GM23338 (cell line): ENCODE results near the gene LENG9. TPM values are rescaled to one million over a fixed set of nuclear protein-coding genes. Genes with fewer than 3 reads are reported as not detected.
"Not testable (repeated sequence)": the region's sequence is repeated elsewhere in the genome, so short reads cannot be mapped to it uniquely, and the experiment has no call there.

ENCODE experiments used
- ATAC-seq: fragments of 200-7000 bp; cut with Tn5 transposase; 3 replicates; pipeline ENCODE4 v1.9.1; 2020
- DNase-seq: peaks from one replicate; pipeline ENCODE4 v3.0.0-alpha.2; 2015; ENCODE audit warnings: low spot score
- H2AFZ ChIP-seq: fragments of 200-600 bp; sonication (generic); 2 replicates; pipeline ENCODE4 v1.8.0; 2016; ENCODE audit warnings: antibody characterized with exemption, mild to moderate bottlenecking, moderate library complexity
- H3F3A ChIP-seq: fragments of 200-600 bp; sonication (generic); replicated peaks from 2 replicates; pipeline ENCODE4 v1.8.0; 2017; ENCODE audit warnings: antibody characterized with exemption, mixed run types, low read depth
- H3K27ac ChIP-seq: fragments of 200-600 bp; sonication (generic); 2 replicates; pipeline ENCODE4 v1.6.1; 2016; ENCODE audit warnings: low read depth
- H3K27me3 ChIP-seq: fragments of 200-600 bp; sonication (generic); 2 replicates; pipeline ENCODE4 v1.8.0; 2016; ENCODE audit warnings: mild to moderate bottlenecking, mixed run types, moderate library complexity; ENCODE audit not compliant: insufficient read depth
- H3K36me3 ChIP-seq: fragments of 200-600 bp; sonication (generic); 2 replicates; pipeline ENCODE4 v1.8.0; 2016; ENCODE audit warnings: mild to moderate bottlenecking; ENCODE audit not compliant: insufficient read depth
- H3K4me1 ChIP-seq: fragments of 200-600 bp; sonication (generic); 2 replicates; pipeline ENCODE4 v1.8.0; 2016; ENCODE audit warnings: mild to moderate bottlenecking, moderate library complexity; ENCODE audit not compliant: insufficient read depth
- H3K4me2 ChIP-seq: fragments of 200-600 bp; sonication (generic); 2 replicates; pipeline ENCODE4 v1.7.1; 2017; ENCODE audit warnings: mixed run types
- H3K4me3 ChIP-seq: fragments of 200-600 bp; sonication (generic); 2 replicates; pipeline ENCODE4 v1.6.1; 2016; ENCODE audit warnings: mixed run types
- H3K79me2 ChIP-seq: fragments of 200-600 bp; sonication (generic); replicated peaks from 2 replicates; pipeline ENCODE4 v1.8.0; 2017; ENCODE audit warnings: mild to moderate bottlenecking; ENCODE audit not compliant: insufficient read depth
- H3K9me2 ChIP-seq: fragments of 200-600 bp; sonication (generic); 2 replicates; pipeline ENCODE4 v1.8.0; 2017; ENCODE audit not compliant: insufficient read depth
- H4K20me1 ChIP-seq: fragments of 200-600 bp; sonication (generic); replicated peaks from 2 replicates; pipeline ENCODE4 v1.8.0; 2017; ENCODE audit warnings: mild to moderate bottlenecking; ENCODE audit not compliant: insufficient read depth
- H3K27ac Mint-ChIP-seq: 2 replicates; pipeline ENCODE4 v1.8.0; 2020; ENCODE audit warnings: inconsistent platforms, mild to moderate bottlenecking, moderate library complexity, mixed read lengths
- H3K27me3 Mint-ChIP-seq: 3 replicates; pipeline ENCODE4 v1.8.0; 2022; ENCODE audit warnings: low read depth, mild to moderate bottlenecking, moderate library complexity, mixed read lengths, inconsistent platforms; ENCODE audit not compliant: insufficient read depth, poor library complexity
- H3K36me3 Mint-ChIP-seq: 3 replicates; pipeline ENCODE4 v1.8.0; 2021; ENCODE audit warnings: low read depth, mild to moderate bottlenecking, inconsistent platforms, moderate library complexity, mixed read lengths
- H3K4me1 Mint-ChIP-seq: 3 replicates; pipeline ENCODE4 v1.8.0; 2020; ENCODE audit warnings: mild to moderate bottlenecking, inconsistent platforms, mixed read lengths
- H3K4me3 Mint-ChIP-seq: 3 replicates; pipeline ENCODE4 v1.8.0; 2021; ENCODE audit warnings: moderate library complexity, mild to moderate bottlenecking, inconsistent platforms, mixed read lengths
- H3K9me3 Mint-ChIP-seq: 3 replicates; pipeline ENCODE4 v1.8.0; 2020; ENCODE audit warnings: moderate library complexity, mild to moderate bottlenecking, inconsistent platforms, mixed read lengths
- CREB1 ChIP-seq: fragments of 250-450 bp; sonication (Bioruptor Pico); IDR thresholded peaks from 2 replicates; pipeline ENCODE4 v1.5.0; 2020; ENCODE audit warnings: low read depth, mild to moderate bottlenecking, moderate library complexity
- ETS1 ChIP-seq: IDR thresholded peaks from 2 replicates; pipeline ENCODE4 v1.6.1; 2016; ENCODE audit warnings: antibody characterized with exemption
- POLR2AphosphoS5 ChIP-seq: IDR thresholded peaks from 2 replicates; pipeline ENCODE4 v1.6.1; 2016; ENCODE audit warnings: antibody characterized with exemption, low read depth
- REST ChIP-seq: IDR thresholded peaks from one replicate; pipeline ENCODE4 v1.6.1; 2018; ENCODE audit warnings: antibody characterized with exemption; ENCODE audit not compliant: unreplicated experiment
- STAT1 ChIP-seq: IDR thresholded peaks from one replicate; pipeline ENCODE4 v1.6.1; 2016; ENCODE audit warnings: antibody characterized with exemption; ENCODE audit not compliant: unreplicated experiment
- ZNF114 ChIP-seq: fragments of 250-450 bp; sonication (Bioruptor Pico); IDR thresholded peaks from 2 replicates; pipeline ENCODE4 v1.5.0; 2020; ENCODE audit warnings: mild to moderate bottlenecking, moderate library complexity
- ZNF331 ChIP-seq: fragments of 250-450 bp; sonication (Bioruptor Pico); IDR thresholded peaks from 2 replicates; pipeline ENCODE4 v1.5.0; 2020; ENCODE audit warnings: low read depth, mild to moderate bottlenecking, moderate library complexity
- ZNF462 ChIP-seq: fragments of 250-450 bp; sonication (Bioruptor Pico); IDR thresholded peaks from 2 replicates; pipeline ENCODE4 v1.5.0; 2020; ENCODE audit warnings: mild to moderate bottlenecking, moderate library complexity
- polyA plus RNA-seq: library from polyadenylated mRNA; unstranded; fragments of >200 nt; fragmentation: Nextera tagmentation; extraction: Ambion mirVana; gene quantifications from 2 replicates; pipeline ENCODE4 v1.2.1, GENCODE V29; 2016
- total RNA-seq: library from RNA; depleted of rRNA; stranded (reverse); fragments of >200 nt; shearing (Covaris generic); gene quantifications from 2 replicates; pipeline ENCODE4 v1.2.3, GENCODE V29; 2014
- TF ChIP-seq, protein P1 (sequence below), 2 experiments: fragments of 200-600 bp in 1 of 2; sonication (generic) in 1 of 2; conservative IDR thresholded peaks; 2 replicates each; pipeline versions ENCODE4 v1.5.1 to v1.6.1; 2016 to 2017; ENCODE audit warnings: antibody characterized with exemption in 2 of 2, low read depth in 2 of 2, mild to moderate bottlenecking in 2 of 2, moderate library complexity in 1 of 2

Gene LENG9
- total and polyA plus RNA-seq, 2 experiments from 2014 or later = 0.26 to 6.4 TPM

DNA sequence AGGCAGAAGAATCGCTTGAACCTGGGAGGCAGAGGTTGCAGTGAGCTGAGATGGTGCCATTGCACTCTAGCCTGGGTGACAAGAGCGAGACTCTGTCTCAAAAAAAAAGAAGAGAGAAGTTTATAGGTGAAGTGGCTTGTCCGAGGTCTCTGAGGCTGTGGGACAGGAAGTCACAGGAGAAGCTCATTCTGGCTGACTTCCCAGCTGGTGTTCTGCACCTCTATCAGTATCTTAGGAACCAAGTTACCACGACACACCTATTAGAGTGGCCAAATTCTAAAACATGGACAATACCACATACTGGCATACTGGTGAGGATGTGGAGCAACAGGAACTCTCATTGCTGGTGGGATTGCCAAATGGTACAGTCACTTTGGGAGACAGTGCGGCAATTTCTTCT is 31.7 kb upstream of the LENG9 start:
- H3K9me2 ChIP-seq, H3K4me1 Mint-ChIP-seq, H3K4me3 Mint-ChIP-seq, H3K27ac ChIP-seq, DNase-seq, H3K4me2 ChIP-seq, H3K27ac Mint-ChIP-seq, ATAC-seq, H3K27me3 Mint-ChIP-seq, H3K4me3 ChIP-seq, H3K27me3 ChIP-seq, H3K4me1 ChIP-seq, H3F3A ChIP-seq, H2AFZ ChIP-seq, H3K79me2 ChIP-seq, H4K20me1 ChIP-seq, H3K36me3 ChIP-seq: not testable (repeated sequence)
- Mint-ChIP-seq H3K9me3 (peaks cover 96% of the 10 kb centered on the region), H3K36me3 (peaks cover 24% of the 10 kb centered on the region; the same call in 2 of the 3 replicates)

- Histone ChIP-seq H3K4me1 (no peaks in the 10 kb centered on the region), H3K9me2 (no peaks in the 10 kb centered on the region), H3K79me2 (no peaks in the 10 kb centered on the region), H3F3A (no peaks in the 10 kb centered on the region), H3K27ac (no peak overlapping the region), H3K36me3 (no peaks in the 10 kb centered on the region), H3K4me3 (no peak overlapping the region), H2AFZ (no peak overlapping the region), H4K20me1 (no peaks in the 10 kb centered on the region), H3K27me3 (no peaks in the 10 kb centered on the region), H3K4me2 (no peak overlapping the region)
- no peak for DNase-seq
- no peaks in the 10 kb centered on the region for H3K4me1 Mint-ChIP-seq
- H3K27me3 Mint-ChIP-seq = peaks cover 3% of the 10 kb centered on the region
- H3K9me3 Mint-ChIP-seq = peaks cover 99% of the 10 kb centered on the region
- ATAC-seq = no peak
- H3K36me3 Mint-ChIP-seq = peaks cover 26% of the 10 kb centered on the region; the same call in 2 of the 3 replicates
- H3K4me3 Mint-ChIP-seq = no peak overlapping the region
- H3K27ac Mint-ChIP-seq = no peak overlapping the region
- TF ChIP-seq STAT1 = no peak
- no peak for TF ChIP-seq ZNF331
- no peak for TF ChIP-seq CREB1 (CRISPR knock-in tag)
- TF ChIP-seq, protein P1, sequence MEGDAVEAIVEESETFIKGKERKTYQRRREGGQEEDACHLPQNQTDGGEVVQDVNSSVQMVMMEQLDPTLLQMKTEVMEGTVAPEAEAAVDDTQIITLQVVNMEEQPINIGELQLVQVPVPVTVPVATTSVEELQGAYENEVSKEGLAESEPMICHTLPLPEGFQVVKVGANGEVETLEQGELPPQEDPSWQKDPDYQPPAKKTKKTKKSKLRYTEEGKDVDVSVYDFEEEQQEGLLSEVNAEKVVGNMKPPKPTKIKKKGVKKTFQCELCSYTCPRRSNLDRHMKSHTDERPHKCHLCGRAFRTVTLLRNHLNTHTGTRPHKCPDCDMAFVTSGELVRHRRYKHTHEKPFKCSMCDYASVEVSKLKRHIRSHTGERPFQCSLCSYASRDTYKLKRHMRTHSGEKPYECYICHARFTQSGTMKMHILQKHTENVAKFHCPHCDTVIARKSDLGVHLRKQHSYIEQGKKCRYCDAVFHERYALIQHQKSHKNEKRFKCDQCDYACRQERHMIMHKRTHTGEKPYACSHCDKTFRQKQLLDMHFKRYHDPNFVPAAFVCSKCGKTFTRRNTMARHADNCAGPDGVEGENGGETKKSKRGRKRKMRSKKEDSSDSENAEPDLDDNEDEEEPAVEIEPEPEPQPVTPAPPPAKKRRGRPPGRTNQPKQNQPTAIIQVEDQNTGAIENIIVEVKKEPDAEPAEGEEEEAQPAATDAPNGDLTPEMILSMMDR (conservative IDR thresholded peaks at IDR 0.05; ENCODE audit: low read depth in 2 of 2) = no peak
- no peak for TF ChIP-seq POLR2AphosphoS5
- TF ChIP-seq ZNF114 (CRISPR knock-in tag) = no peak
- no peak for TF ChIP-seq ETS1
- no peak for TF ChIP-seq ZNF462 (CRISPR knock-in tag)
- no peak for TF ChIP-seq REST
Observed at GRCh38 chr19:54493967-54494585, 30.5 kb upstream of the LENG9 start.
